CD4-positive, alpha-beta T cell treated with Interferon gamma for 1 hour (primary cell): ENCODE measurements around the gene DTHD1.

Experiments used
- DNase-seq: peaks from one replicate; pipeline ENCODE4 v3.0.0-alpha.2; 2020

Gene DTHD1

GRCh38 chr4:36349938-36350549 is 68.6 kb downstream of the DTHD1 start:
- no peak for DNase-seq

DNA sequence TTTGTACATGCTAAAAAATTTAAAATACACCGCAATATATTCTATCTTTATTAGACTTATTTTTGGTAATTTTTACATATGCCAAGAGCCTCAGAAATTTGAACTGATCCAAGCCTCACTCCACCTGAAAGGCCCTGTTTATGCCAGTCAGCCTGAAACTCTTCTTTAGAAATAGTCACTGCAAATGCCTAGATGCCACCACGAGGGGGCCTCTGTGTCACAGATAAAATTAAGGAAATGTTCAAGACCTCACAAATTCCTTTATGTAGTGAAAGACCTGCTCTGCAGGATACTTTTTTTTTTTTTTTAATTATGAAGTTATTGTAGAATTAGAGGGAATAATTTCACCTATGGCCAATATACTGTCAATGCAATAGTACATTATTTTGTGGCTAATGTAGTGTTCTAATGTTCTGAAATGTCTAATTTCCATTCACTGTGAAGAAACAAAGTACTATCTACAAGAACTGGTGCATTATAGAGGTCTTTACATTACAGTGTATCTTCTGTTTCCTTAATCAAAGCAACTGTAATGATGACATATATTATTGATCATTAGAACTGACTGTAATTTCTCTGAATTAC is 69.8 kb downstream of the DTHD1 start:
- DNase-seq: peak; percentile 66

- DNase-seq: no peak
Observed at GRCh38 chr4:36353998-36354397, 72.6 kb downstream of the DTHD1 start.

DNA sequence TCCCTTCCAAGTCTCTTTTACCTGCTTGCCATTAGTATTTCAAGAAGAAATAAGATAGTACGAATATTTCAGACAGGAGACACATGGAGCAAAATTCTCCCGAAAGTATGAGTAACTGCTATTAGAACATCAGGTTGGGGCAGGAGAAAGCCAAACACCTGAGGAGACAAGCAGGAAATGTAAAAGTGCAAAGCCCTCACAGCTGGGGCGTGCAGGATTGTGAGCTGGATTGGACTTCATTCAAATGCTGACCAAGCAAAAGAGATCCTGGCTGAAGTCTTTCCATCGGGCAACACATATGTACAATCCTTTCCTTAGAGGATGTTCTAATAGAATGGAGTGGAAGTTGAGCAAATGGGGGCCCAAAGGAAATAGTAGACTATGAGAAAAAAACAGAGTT is 76.8 kb downstream of the DTHD1 start:
- DNase-seq: no peak

DNA sequence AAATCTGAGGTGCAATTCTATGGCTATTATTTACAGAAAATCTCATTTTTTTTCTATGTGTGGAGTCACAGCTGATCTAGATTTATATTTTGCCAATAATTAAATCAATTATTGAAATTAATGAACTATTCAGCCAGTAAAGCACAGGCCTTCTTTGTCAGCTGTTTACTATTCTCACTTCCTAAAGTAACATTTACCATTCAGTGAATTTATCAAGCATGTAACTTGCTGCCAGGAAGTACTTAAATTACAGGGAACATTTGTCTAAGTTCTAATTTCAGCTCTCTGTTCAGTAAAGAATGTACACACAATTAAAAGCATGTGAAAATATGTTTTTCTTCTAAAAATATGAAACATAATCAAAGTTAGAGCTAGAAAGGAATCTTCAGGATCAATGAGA is 79.3 kb downstream of the DTHD1 start:
- no peak for DNase-seq

GRCh38 chr4:36363024-36363423 is 81.6 kb downstream of the DTHD1 start:
- no peak for DNase-seq

GRCh38 chr4:36374836-36375511 is 93.6 kb downstream of the DTHD1 start:
- DNase-seq: no peak

- peak; percentile 47 for DNase-seq
Observed at GRCh38 chr4:36385951-36386571, 104.6 kb downstream of the DTHD1 start.

- DNase-seq: no peak
Observed at GRCh38 chr4:36386691-36387090, 105.3 kb downstream of the DTHD1 start.

- DNase-seq: no peak
Observed at GRCh38 chr4:36388710-36389109, 107.3 kb downstream of the DTHD1 start.

- DNase-seq: no peak
Observed at GRCh38 chr4:36391411-36391810, 110.0 kb downstream of the DTHD1 start.

- no peak for DNase-seq
Observed at GRCh38 chr4:36392024-36392423, 110.6 kb downstream of the DTHD1 start.

DNA sequence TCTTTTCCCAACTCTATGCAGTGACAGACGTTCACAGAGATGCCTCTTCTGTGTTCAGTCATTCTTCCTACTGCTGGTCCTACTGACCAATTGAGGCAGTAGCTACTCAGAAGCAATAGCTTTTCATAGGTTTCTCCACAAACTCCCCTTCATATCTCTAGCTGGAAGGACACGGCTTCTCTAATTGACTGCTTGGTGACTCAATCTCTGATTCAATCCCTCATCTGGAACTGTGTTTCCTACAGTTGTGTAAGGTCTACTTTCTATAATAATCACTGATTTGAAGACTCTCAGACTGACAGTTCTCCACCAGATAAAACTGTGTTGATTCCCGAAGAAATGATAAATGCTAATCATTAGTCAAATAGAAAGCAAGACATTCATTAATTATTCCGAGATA is 111.5 kb downstream of the DTHD1 start:
- no peak for DNase-seq
